ENCODE measurements around the gene MGRN1. TPM values are rescaled to one million over a fixed set of nuclear protein-coding genes. Genes with fewer than 3 reads are reported as not detected.
A peak's percentile ranks its signal among the peaks of the same experiment; 100 is the strongest.
"Not testable (repeated sequence)": the region's sequence is repeated elsewhere in the genome, so short reads cannot be mapped to it uniquely, and the experiment has no call there.

Gene MGRN1
- total RNA-seq, 1 donor from 2014 or later = 40.6 TPM

GRCh38 chr16:4649744-4650442 is 25.3 kb downstream of the MGRN1 start:
- no peak for TF ChIP-seq CTCF (conservative IDR thresholded peaks at IDR 0.05; ENCODE audit: low read depth, low read length)
- no peak overlapping the region for H3K4me3 ChIP-seq (ENCODE audit: low read depth, low read length)
- DNase-seq (ENCODE audit: low read depth) = no peak

GRCh38 chr16:4650443-4651074 is 25.9 kb downstream of the MGRN1 start:
- DNase-seq (ENCODE audit: low read depth); H3K4me3 ChIP-seq (ENCODE audit: low read depth, low read length): not testable (repeated sequence)
- TF ChIP-seq CTCF (conservative IDR thresholded peaks at IDR 0.05; ENCODE audit: low read depth, low read length) = peak; percentile 87

GRCh38 chr16:4651827-4652226 is 27.2 kb downstream of the MGRN1 start:
- no peak overlapping the region for H3K4me3 ChIP-seq (ENCODE audit: low read depth, low read length)
- no peak for DNase-seq (ENCODE audit: low read depth)
- TF ChIP-seq CTCF (conservative IDR thresholded peaks at IDR 0.05; ENCODE audit: low read depth, low read length) = no peak

GRCh38 chr16:4652561-4652960 is 27.9 kb downstream of the MGRN1 start:
- H3K4me3 ChIP-seq (ENCODE audit: low read depth, low read length) = no peak overlapping the region
- DNase-seq (ENCODE audit: low read depth) = no peak
- TF ChIP-seq CTCF (conservative IDR thresholded peaks at IDR 0.05; ENCODE audit: low read depth, low read length) = no peak

GRCh38 chr16:4654011-4654963 is 29.7 kb downstream of the MGRN1 start:
- peak; percentile 44 for DNase-seq (ENCODE audit: low read depth)
- no peak overlapping the region for H3K4me3 ChIP-seq (ENCODE audit: low read depth, low read length)
- TF ChIP-seq CTCF (conservative IDR thresholded peaks at IDR 0.05; ENCODE audit: low read depth, low read length) = no peak

GRCh38 chr16:4654964-4655590 is 30.5 kb downstream of the MGRN1 start:
- no peak overlapping the region for H3K4me3 ChIP-seq (ENCODE audit: low read depth, low read length)
- no peak for TF ChIP-seq CTCF (conservative IDR thresholded peaks at IDR 0.05; ENCODE audit: low read depth, low read length)
- DNase-seq (ENCODE audit: low read depth) = no peak

Data from epithelial cell of proximal tubule (primary cell).